Fibroblast of lung (primary cell): ENCODE measurements around the gene CREG1. TPM values are rescaled to one million over a fixed set of nuclear protein-coding genes. Genes with fewer than 3 reads are reported as not detected.

ENCODE experiments used
- DNase-seq, 2 donors: peaks; one replicate each; pipeline versions ENCODE4 v3.0.0 to v3.0.0-alpha.2; 2010; ENCODE audit warnings: low read depth in 2 of 2
- H2AFZ ChIP-seq: 2 replicates; pipeline ENCODE4 v1.5.1; 2012; ENCODE audit warnings: low read length, control low read depth, inconsistent platforms
- H3K27ac ChIP-seq: 2 replicates; pipeline ENCODE4 v1.5.1; 2011; ENCODE audit warnings: low read length, control low read depth; ENCODE audit not compliant: insufficient read depth
- H3K27me3 ChIP-seq: 2 replicates; pipeline ENCODE4 v1.5.1; 2011; ENCODE audit warnings: mild to moderate bottlenecking, low read length; ENCODE audit not compliant: control insufficient read depth, insufficient read depth
- H3K36me3 ChIP-seq: 2 replicates; pipeline ENCODE4 v1.5.1; 2011; ENCODE audit warnings: low read length; ENCODE audit not compliant: control insufficient read depth, insufficient read depth
- H3K4me1 ChIP-seq: 2 replicates; pipeline ENCODE4 v1.5.1; 2011; ENCODE audit warnings: low read length; ENCODE audit not compliant: control insufficient read depth, insufficient read depth; ENCODE audit errors: extremely low read depth
- H3K4me2 ChIP-seq: 2 replicates; pipeline ENCODE4 v1.5.1; 2011; ENCODE audit warnings: low read length, control low read depth; ENCODE audit not compliant: insufficient read depth; ENCODE audit errors: extremely low read depth
- H3K4me3 ChIP-seq, 4 experiments: fragments of 200-600 bp in 1 of 4; sonication (generic) in 1 of 4; replicated peaks in 1 of 4; 2 replicates each; pipeline ENCODE4 v1.5.1; 2011 to 2016; ENCODE audit warnings: low read length in 4 of 4, low read depth in 3 of 4, mild to moderate bottlenecking in 3 of 4, control low read depth in 2 of 4, inconsistent platforms in 1 of 4, mixed read lengths in 1 of 4; ENCODE audit not compliant: insufficient read depth in 1 of 4; ENCODE audit errors: control extremely low read depth in 1 of 4
- H3K79me2 ChIP-seq: 2 replicates; pipeline ENCODE4 v1.5.1; 2012; ENCODE audit warnings: mild to moderate bottlenecking, low read length, inconsistent platforms; ENCODE audit not compliant: control insufficient read depth, insufficient read depth
- H3K9ac ChIP-seq: 2 replicates; pipeline ENCODE4 v1.5.1; 2011; ENCODE audit warnings: mild to moderate bottlenecking, low read length, control low read depth; ENCODE audit not compliant: insufficient read depth
- H3K9me3 ChIP-seq: 2 replicates; pipeline ENCODE4 v1.5.1; 2012; ENCODE audit warnings: low read depth, low read length; ENCODE audit not compliant: control insufficient read depth, insufficient read depth
- H4K20me1 ChIP-seq: 2 replicates; pipeline ENCODE4 v1.5.1; 2011; ENCODE audit warnings: low read length; ENCODE audit not compliant: control insufficient read depth, insufficient read depth; ENCODE audit errors: extremely low read depth
- EZH2 ChIP-seq: IDR thresholded peaks from 2 replicates; pipeline ENCODE4 v1.5.1; 2012; ENCODE audit warnings: low read length, control low read depth, mild to moderate bottlenecking; ENCODE audit errors: missing control alignments
- polyA plus RNA-seq, 2 donors: library from polyadenylated mRNA; depleted of rRNA in 1 of 2; stranded (reverse) in 1 of 2; unstranded in 1 of 2; fragments of >200 nt; gene quantifications; 2 replicates each; pipeline ENCODE4 v1.2.1, GENCODE V29; 2011 to 2012; ENCODE audit warnings: missing spikeins in 1 of 2
- total RNA-seq: library from RNA; depleted of rRNA; stranded (reverse); fragments of >200 nt; gene quantifications from 2 replicates; pipeline ENCODE4 v1.2.1, GENCODE V29; 2014
- TF ChIP-seq, protein P1 (sequence below), 2 donors: IDR thresholded peaks in 1 of 2; conservative IDR thresholded peaks in 1 of 2; 1 replicate in 1 of 2; 2 replicates in 1 of 2; pipeline ENCODE4 v1.5.1; 2011 to 2012; ENCODE audit warnings: low read length in 2 of 2, control low read depth in 1 of 2, inconsistent platforms in 1 of 2, low read depth in 1 of 2, mild to moderate bottlenecking in 1 of 2

Gene CREG1
- total and polyA plus RNA-seq, 2 donors (not counting 1 experiment from before 2014, with no cell fraction given), result 58.5 to 75.5 TPM

DNA sequence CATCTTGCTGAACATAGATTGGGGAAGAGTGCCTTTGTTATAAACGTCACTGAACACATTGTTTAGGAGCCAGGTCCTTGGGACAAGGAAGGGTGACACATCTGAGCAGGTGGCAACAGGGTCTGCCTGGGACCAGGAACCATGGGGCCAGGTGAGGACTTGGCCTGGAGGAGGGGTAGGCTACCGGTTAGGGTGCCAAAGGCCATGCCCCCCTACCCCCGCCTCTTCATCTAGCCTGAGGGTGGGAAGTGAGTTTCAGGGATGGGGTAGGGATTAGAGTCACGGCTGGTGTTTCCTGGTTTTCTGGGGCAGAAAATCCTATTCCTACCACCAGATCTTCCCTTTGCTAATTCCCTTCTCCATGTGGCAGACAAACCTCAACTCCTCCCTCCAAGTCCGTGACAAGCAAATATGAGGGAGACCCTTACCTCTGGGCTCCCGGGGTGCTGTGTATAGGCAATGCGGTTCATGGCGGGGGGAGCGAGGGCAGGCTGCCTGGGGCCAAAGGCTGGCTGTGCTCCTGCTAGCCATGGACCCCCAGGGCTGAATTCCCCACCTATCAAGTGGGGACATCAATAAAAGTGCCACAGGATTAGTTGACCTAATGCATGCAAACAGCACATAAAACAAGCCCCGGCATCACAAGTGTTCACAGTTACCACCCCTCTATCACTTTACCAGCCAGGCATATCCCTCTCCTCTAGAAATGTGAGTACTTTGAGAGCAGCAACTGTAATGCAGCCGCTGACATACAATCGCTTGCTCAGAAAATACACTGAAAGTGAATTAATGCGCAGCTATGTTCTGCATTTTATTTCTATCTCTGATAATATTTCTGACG lies 49.7 kb downstream of the CREG1 start:
- H3K9ac ChIP-seq, result no peak overlapping the region
- H3K4me3 ChIP-seq, result no peak overlapping the region
- no peak for DNase-seq
- H2AFZ ChIP-seq, result no peak overlapping the region
- TF ChIP-seq EZH2, result no peak
- TF ChIP-seq, protein P1, sequence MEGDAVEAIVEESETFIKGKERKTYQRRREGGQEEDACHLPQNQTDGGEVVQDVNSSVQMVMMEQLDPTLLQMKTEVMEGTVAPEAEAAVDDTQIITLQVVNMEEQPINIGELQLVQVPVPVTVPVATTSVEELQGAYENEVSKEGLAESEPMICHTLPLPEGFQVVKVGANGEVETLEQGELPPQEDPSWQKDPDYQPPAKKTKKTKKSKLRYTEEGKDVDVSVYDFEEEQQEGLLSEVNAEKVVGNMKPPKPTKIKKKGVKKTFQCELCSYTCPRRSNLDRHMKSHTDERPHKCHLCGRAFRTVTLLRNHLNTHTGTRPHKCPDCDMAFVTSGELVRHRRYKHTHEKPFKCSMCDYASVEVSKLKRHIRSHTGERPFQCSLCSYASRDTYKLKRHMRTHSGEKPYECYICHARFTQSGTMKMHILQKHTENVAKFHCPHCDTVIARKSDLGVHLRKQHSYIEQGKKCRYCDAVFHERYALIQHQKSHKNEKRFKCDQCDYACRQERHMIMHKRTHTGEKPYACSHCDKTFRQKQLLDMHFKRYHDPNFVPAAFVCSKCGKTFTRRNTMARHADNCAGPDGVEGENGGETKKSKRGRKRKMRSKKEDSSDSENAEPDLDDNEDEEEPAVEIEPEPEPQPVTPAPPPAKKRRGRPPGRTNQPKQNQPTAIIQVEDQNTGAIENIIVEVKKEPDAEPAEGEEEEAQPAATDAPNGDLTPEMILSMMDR (conservative IDR thresholded peaks at IDR 0.05 in 1 of 2, IDR thresholded peaks at IDR 0.05 in 1 of 2; ENCODE audit: low read depth in 1 of 2, low read length in 2 of 2), result no peak
- H3K9me3 ChIP-seq, result no peaks in the 10 kb centered on the region
- no peak overlapping the region for H3K27ac ChIP-seq
- no peaks in the 10 kb centered on the region for H3K36me3 ChIP-seq
- H4K20me1 ChIP-seq, result no peaks in the 10 kb centered on the region
- no peak overlapping the region for H3K4me2 ChIP-seq
- H3K79me2 ChIP-seq, result no peaks in the 10 kb centered on the region
- no peaks in the 10 kb centered on the region for H3K4me1 ChIP-seq
- H3K27me3 ChIP-seq, result peaks cover 3% of the 10 kb centered on the region

DNA sequence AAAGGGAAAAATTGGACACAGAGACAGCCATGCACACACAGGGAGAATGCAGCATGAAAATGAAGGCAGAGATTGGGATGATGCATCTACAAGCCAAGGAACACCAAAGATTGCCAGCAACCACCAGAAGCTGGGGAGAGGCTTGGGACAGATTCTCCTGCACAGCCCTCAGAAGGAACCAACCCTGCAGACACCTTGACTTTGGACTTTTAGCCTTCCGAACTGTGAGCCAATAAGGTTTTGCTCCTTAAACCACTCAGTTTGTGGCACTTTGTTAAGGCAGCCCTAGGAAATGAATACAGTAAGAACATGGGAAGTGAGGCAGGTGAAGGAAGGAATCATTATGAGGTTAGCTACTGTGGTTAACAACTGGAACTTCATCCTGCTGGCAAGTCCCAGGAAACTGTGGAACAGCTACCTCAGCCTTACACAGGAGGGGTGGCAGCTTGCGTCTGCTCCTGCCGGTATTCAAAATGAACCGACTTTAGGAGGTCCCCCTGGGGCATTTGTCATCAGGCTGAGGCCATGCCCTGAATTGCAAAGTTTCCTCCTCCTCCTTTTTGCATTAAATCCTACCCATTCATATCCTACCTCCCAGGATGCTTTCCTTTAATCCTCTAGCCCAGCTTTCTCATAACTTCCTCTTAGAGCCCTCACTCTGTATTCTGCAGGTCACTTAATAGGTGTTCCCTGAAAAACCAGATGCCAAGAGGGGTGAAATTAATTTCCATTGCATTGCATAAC lies 50.7 kb downstream of the CREG1 start:
- Histone ChIP-seq H3K27me3 (peaks cover 3% of the 10 kb centered on the region), H3K36me3 (no peaks in the 10 kb centered on the region), H3K9me3 (no peaks in the 10 kb centered on the region), H4K20me1 (no peaks in the 10 kb centered on the region), H2AFZ (no peak overlapping the region), H3K4me3 (no peak overlapping the region), H3K9ac (no peak overlapping the region), H3K4me1 (no peaks in the 10 kb centered on the region), H3K4me2 (no peak overlapping the region), H3K79me2 (no peaks in the 10 kb centered on the region), H3K27ac (no peak overlapping the region)
- no peak for DNase-seq
- TF ChIP-seq EZH2, result no peak
- TF ChIP-seq, protein P1 (conservative IDR thresholded peaks at IDR 0.05 in 1 of 2, IDR thresholded peaks at IDR 0.05 in 1 of 2; ENCODE audit: low read depth in 1 of 2, low read length in 2 of 2), result no peak

DNA sequence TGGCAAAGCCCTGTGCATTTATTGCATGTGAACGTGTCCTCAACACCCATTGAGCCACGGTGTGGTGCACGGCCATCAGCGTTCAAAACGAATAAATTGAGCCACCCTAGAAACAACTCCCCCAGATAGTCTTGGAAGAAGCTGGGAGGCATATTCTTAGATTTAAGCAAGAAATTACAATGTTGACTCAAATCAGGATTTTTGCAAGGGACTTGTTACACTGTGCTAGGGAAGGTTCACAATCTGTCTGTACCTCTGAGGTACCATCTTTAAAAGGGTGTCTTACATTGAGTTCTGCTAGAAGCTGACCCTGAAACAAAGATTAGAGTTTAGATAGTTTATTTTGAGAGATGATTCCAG lies 51.4 kb downstream of the CREG1 start:
- no peak for DNase-seq
- H3K4me3 ChIP-seq, result no peak overlapping the region
- H3K36me3 ChIP-seq, result no peaks in the 10 kb centered on the region
- no peak for TF ChIP-seq EZH2
- TF ChIP-seq, protein P1 (conservative IDR thresholded peaks at IDR 0.05 in 1 of 2, IDR thresholded peaks at IDR 0.05 in 1 of 2; ENCODE audit: low read depth in 1 of 2, low read length in 2 of 2), result no peak
- no peaks in the 10 kb centered on the region for H3K79me2 ChIP-seq
- no peak overlapping the region for H3K9ac ChIP-seq
- H3K4me1 ChIP-seq, result no peaks in the 10 kb centered on the region
- no peaks in the 10 kb centered on the region for H4K20me1 ChIP-seq
- no peak overlapping the region for H3K27ac ChIP-seq
- H2AFZ ChIP-seq, result no peak overlapping the region
- H3K27me3 ChIP-seq, result peaks cover 3% of the 10 kb centered on the region
- H3K9me3 ChIP-seq, result no peaks in the 10 kb centered on the region
- no peak overlapping the region for H3K4me2 ChIP-seq
